ENCODE data around the gene SPHK2. TPM values are rescaled to one million over a fixed set of nuclear protein-coding genes. Genes with fewer than 3 reads are reported as not detected.
A peak's percentile ranks its signal among the peaks of the same experiment; 100 is the strongest.

Gene SPHK2
- total RNA-seq, 1 experiment from 2014 or later, result 38.8 TPM

GRCh38 chr19:48638831-48639381, 19.6 kb downstream of the SPHK2 start:
- intact Hi-C loops (cut with micrococcal nuclease; ENCODE audit: unreplicated experiment), result no loop called here
- Histone ChIP-seq H3K27ac (ENCODE audit: low read depth, low read length, poor library complexity, severe bottlenecking) (peak overlapping the region; percentile 94), H3K27me3 (replicated peaks; ENCODE audit: insufficient read depth, low read depth, low read length, poor library complexity) (no peaks in the 10 kb centered on the region), H3K4me1 (ENCODE audit: insufficient read depth, low read length, poor library complexity, severe bottlenecking) (peaks cover 20% of the 10 kb centered on the region), H3K4me3 (ENCODE audit: low read depth, low read length, poor library complexity, severe bottlenecking) (no peak overlapping the region), H3K9me3 (ENCODE audit: low read depth, low read length, poor library complexity, severe bottlenecking) (no peaks in the 10 kb centered on the region), H3K36me3 (ENCODE audit: insufficient read depth, low read length, poor library complexity, severe bottlenecking) (no peaks in the 10 kb centered on the region)
- POLR2A ChIA-PET (ENCODE audit: low non-redundant PET), result no interaction called here
- CTCF ChIA-PET, result no interaction called here
- DNase-seq (ENCODE audit: low spot score), result no peak
- BruUV-seq (replicated peaks), result no TSS peak
- TF ChIP-seq EZH2 (IDR thresholded peaks at IDR 0.05; ENCODE audit: borderline replicate concordance, low read depth, low read length, poor library complexity, severe bottlenecking), result no peak
- TF ChIP-seq, protein P1, sequence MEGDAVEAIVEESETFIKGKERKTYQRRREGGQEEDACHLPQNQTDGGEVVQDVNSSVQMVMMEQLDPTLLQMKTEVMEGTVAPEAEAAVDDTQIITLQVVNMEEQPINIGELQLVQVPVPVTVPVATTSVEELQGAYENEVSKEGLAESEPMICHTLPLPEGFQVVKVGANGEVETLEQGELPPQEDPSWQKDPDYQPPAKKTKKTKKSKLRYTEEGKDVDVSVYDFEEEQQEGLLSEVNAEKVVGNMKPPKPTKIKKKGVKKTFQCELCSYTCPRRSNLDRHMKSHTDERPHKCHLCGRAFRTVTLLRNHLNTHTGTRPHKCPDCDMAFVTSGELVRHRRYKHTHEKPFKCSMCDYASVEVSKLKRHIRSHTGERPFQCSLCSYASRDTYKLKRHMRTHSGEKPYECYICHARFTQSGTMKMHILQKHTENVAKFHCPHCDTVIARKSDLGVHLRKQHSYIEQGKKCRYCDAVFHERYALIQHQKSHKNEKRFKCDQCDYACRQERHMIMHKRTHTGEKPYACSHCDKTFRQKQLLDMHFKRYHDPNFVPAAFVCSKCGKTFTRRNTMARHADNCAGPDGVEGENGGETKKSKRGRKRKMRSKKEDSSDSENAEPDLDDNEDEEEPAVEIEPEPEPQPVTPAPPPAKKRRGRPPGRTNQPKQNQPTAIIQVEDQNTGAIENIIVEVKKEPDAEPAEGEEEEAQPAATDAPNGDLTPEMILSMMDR (conservative IDR thresholded peaks at IDR 0.05; ENCODE audit: low read depth, low read length), result no peak

GRCh38 chr19:48639483-48640375, 20.4 kb downstream of the SPHK2 start:
- no peaks in the 10 kb centered on the region for H3K9me3 ChIP-seq (ENCODE audit: low read depth, low read length, poor library complexity, severe bottlenecking)
- no peak overlapping the region for H3K4me3 ChIP-seq (ENCODE audit: low read depth, low read length, poor library complexity, severe bottlenecking)
- no peak for DNase-seq (ENCODE audit: low spot score)
- no peaks in the 10 kb centered on the region for H3K36me3 ChIP-seq (ENCODE audit: insufficient read depth, low read length, poor library complexity, severe bottlenecking)
- TF ChIP-seq EZH2 (IDR thresholded peaks at IDR 0.05; ENCODE audit: borderline replicate concordance, low read depth, low read length, poor library complexity, severe bottlenecking), result no peak
- TF ChIP-seq, protein P1 (conservative IDR thresholded peaks at IDR 0.05; ENCODE audit: low read depth, low read length), result no peak
- peaks cover 22% of the 10 kb centered on the region for H3K4me1 ChIP-seq (ENCODE audit: insufficient read depth, low read length, poor library complexity, severe bottlenecking)
- ChIA-PET CTCF (interaction anchor here (0.7 kb wide), 1 partner anchor 17 kb away, joined by 9 read pairs; no protein-coding TSS in a partner anchor), POLR2A (ENCODE audit: low non-redundant PET) (interaction anchor here (0.5 kb wide), 1 partner anchor 11 kb away, joined by 4 read pairs; no protein-coding TSS in a partner anchor)
- H3K27me3 ChIP-seq (replicated peaks; ENCODE audit: insufficient read depth, low read depth, low read length, poor library complexity), result no peaks in the 10 kb centered on the region
- BruUV-seq (replicated peaks), result no TSS peak
- intact Hi-C loops (cut with micrococcal nuclease; ENCODE audit: unreplicated experiment), result loop anchor here (10.0 kb wide), 1 partner anchor 325 kb away; the partner anchor contains the start of gene FTL
- peak overlapping the region; percentile 53 for H3K27ac ChIP-seq (ENCODE audit: low read depth, low read length, poor library complexity, severe bottlenecking)

DNA sequence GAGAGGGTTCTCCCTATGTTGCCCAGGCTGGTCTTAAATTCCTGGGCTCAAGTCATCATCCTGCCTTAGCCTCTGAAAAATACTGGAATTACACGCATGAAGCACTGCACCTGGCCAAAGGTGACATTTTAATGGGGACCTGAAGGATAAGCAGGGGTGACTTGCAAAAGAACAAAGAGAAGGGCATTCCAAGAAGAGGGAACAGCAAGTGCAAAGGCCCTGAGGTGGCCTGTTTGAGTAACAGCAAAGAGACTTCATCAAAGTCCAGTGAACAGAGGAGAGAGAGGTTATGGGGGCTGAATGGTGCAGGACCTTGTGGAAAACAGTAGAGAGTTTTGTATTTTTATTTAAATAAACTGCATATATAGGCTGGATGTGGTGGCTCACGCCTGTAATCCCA, 22.5 kb downstream of the SPHK2 start:
- intact Hi-C loops (cut with micrococcal nuclease; ENCODE audit: unreplicated experiment), result loop anchor here (10.0 kb wide), 1 partner anchor 323 kb away; the partner anchor contains the start of gene FTL
- BruUV-seq (replicated peaks), result no TSS peak
- CTCF ChIA-PET, result no interaction called here

More for the DNA sequence above, 22.5 kb downstream of the SPHK2 start:
- Histone ChIP-seq H3K4me1 (ENCODE audit: insufficient read depth, low read length, poor library complexity, severe bottlenecking) (peaks cover 29% of the 10 kb centered on the region), H3K9me3 (ENCODE audit: low read depth, low read length, poor library complexity, severe bottlenecking) (no peaks in the 10 kb centered on the region), H3K27ac (ENCODE audit: low read depth, low read length, poor library complexity, severe bottlenecking) (no peak overlapping the region), H3K36me3 (ENCODE audit: insufficient read depth, low read length, poor library complexity, severe bottlenecking) (no peaks in the 10 kb centered on the region), H3K4me3 (ENCODE audit: low read depth, low read length, poor library complexity, severe bottlenecking) (no peak overlapping the region), H3K27me3 (replicated peaks; ENCODE audit: insufficient read depth, low read depth, low read length, poor library complexity) (no peaks in the 10 kb centered on the region)
- POLR2A ChIA-PET (ENCODE audit: low non-redundant PET), result no interaction called here
- TF ChIP-seq, protein P1 (conservative IDR thresholded peaks at IDR 0.05; ENCODE audit: low read depth, low read length), result no peak
- TF ChIP-seq EZH2 (IDR thresholded peaks at IDR 0.05; ENCODE audit: borderline replicate concordance, low read depth, low read length, poor library complexity, severe bottlenecking), result no peak
- no peak for DNase-seq (ENCODE audit: low spot score)
